NCI-H2107 (cell line): ENCODE measurements around the gene ZNF680.
"Not testable (repeated sequence)": the region's sequence is repeated elsewhere in the genome, so short reads cannot be mapped to it uniquely, and the experiment has no call there.

ENCODE experiments used
- DNase-seq: peaks from one replicate; lab custom pipeline; 2025; lab: John Stamatoyannopoulos, UW

ZNF680 gene

DNA sequence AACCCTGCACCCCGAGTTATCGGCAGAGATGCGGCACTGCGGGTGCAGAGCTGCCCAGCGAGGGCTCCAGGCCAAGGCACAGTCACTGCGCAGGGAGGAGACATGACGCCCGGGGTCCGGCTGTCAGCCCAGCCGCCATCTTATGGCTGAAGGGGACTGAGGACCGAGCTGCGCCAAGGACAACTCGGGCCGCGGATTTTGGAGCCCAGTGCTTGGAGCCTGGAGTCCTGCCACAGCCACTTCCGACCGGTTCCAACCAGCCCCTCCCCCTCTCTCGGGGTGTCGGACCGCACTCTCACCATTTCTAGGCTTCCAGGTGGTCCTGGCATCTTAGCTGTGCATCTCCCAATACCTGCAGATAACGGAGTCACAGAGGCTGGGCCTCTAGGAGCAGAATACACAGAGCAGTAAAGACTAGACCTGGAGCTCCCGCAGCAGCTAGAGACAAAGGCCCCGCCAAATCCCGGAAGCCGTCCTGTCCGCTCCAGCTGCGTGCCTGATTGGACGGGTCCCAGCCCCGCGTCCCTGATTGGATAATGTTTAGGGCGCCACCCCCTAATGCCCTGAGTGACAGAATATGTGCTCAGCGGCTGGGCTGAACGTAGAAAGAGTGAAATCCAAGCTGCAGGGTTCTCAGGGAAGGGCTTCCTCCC lies at the start of gene ZNF680:
ZNF680 (minus strand) TSS at position 446 of the 653 bp plus-strand sequence; CDS start at position 329, 117 bp downstream.
- peak; percentile 95 for DNase-seq

DNA sequence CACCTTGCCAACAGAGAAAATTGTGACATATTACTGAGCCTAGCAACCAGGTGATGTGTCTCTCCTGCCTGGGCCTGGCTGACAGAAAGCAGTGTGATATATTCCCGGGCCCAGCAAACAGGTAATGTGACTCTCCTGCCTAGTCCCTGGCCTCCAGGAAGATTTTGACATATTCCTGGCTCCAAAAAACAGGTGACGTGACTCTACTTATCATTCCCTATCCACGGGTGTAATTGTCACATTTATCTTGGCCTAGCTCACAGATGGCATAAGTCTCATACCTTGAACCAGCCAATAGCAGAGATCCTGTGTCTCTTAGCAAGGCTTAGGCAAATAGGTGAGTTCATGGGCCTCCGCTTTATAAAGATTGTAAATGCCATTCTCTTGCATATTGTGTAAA lies 49.6 kb upstream of the ZNF680 start:
- DNase-seq: no peak

- DNase-seq: no peak
Measured at GRCh38 chr7:64611717-64612116, 48.8 kb upstream of the ZNF680 start.

GRCh38 chr7:64610997-64611396 lies 48.1 kb upstream of the ZNF680 start:
- no peak for DNase-seq

- DNase-seq: no peak
Measured at GRCh38 chr7:64608116-64608910, 45.4 kb upstream of the ZNF680 start.

DNA sequence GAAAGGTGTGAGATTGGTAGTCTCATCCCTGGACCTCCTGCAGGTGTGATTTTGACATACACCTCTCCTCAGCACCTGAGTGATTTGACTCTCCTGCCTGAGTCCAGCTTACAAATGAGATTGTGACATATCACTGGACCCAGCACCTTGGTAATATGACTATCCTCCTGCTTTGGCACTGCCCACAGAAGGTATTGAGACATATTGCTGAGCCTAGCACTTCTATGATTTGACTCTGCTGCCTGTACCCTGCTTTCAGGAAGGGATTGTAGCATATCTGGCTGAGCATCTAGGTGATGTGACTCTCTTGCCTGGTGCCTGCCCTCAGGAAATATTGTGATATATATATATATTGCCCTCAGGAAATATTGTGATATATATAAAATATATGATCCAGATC lies 43.5 kb upstream of the ZNF680 start:
- DNase-seq: no peak

DNA sequence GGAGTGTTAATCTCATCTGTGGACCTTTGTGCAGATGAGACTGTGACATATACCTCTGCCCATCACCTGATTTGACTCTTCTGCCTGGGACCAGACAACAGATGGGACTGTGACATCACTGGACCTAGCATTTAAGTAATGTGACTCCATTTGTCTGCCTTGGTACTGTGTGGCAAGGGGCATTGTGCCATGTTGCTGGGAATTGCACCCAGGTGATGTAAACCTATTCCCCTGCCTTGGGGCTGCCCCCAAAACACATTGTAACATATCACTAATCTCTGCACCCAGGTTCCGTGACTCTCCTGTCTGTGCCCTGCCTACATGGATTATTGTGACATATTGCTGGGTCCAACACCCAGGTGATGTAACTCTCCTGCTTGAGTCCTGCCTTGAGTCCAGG lies 40.4 kb upstream of the ZNF680 start:
- DNase-seq: no peak

DNA sequence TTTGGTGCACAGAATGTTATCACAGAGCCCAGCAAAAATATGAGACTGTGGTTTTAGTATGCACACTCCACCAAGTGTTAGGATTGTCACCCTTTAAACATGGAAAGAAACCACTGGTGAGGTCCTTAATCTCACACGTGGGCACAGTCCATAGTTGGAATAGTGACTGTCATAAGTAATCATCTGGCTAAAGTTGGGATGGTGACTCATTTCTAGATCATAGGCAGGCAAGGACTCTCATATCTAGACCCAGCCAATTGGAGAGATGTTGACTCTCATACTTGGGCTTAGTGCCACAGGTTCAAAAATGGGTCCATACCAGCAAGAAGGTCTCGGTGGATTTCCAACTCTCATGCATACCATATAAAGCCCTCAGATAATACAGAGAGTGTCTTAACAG lies 39.6 kb upstream of the ZNF680 start:
- no peak for DNase-seq

DNA sequence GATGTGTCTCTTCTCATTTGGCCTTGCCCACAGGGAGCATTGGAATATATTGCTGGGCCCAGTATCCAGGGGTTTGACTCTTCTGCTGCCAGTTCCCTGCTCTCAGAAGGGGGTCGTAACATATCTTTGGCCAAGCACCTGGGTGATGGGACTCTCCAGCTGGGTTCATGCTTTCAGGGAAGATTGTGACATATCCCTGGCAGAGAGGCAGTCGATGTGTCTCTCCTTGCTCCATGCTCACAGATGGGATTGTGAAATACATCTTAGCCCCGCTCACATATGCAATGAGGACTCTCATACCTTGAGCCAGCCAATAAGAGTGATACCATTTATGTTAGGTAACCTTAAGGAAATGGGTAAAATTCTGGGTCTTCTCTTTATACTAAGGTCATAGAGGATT lies 39.2 kb upstream of the ZNF680 start:
- no peak for DNase-seq

- DNase-seq: no peak
Measured at GRCh38 chr7:64599359-64599758, 36.5 kb upstream of the ZNF680 start.

- no peak for DNase-seq
Measured at GRCh38 chr7:64590971-64591370, 28.1 kb upstream of the ZNF680 start.

DNA sequence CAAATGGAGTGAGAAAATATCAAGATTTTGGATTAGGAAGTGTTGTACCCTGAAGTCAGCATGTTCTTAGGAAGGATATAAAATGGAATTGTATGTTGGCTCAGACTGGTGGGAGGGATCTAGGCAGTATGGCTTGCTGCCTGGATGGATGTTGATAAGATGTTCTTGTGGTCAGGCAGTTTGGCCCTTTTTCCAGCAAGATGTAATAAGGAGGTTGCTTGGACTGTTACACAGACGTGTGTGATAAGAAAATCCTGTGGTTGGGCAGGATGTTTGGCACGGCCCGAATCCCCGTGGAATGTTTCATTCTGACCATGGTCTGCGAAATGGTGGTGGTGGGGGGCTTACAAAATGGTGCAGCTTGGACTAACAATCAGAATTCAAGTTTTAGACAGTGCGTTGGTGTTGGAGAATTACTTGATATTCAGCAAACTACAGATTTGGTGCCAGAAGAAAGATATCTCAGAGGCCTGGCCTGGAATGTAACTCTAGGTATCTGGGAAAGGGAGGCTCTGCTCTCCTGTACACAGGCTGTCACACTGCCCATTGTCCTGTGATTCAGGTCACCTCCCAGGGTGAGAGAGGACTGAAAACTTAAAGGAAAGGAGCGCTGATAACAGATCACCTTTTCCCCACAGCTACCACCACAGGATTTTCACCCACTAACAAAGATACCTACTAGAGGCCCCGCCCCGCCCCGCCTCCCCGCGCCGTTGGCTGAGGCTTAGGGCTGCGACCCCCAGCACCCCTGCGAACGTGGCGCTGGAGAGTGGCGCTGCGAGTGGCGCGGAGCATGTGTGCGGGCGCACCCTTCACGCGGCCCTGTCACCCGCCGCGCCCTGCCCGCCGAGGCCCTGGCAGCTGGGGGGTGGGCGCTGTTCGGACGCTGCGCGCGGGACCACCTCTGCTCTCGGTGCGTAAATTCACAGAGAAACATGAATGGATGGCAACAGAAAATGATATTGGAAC lies 19.3 kb upstream of the ZNF680 start:
- no peak for DNase-seq

GRCh38 chr7:64581391-64581790 lies 18.5 kb upstream of the ZNF680 start:
- DNase-seq: no peak

GRCh38 chr7:64574540-64575099 lies 11.7 kb upstream of the ZNF680 start:
- DNase-seq: no peak

- DNase-seq: not testable (repeated sequence)
Measured at GRCh38 chr7:64570284-64570605, 7.4 kb upstream of the ZNF680 start.

GRCh38 chr7:64569372-64570283 lies 6.8 kb upstream of the ZNF680 start:
- DNase-seq: not testable (repeated sequence)

- no peak for DNase-seq
Measured at GRCh38 chr7:64562256-64562625, 630 bp downstream of the ZNF680 start.

DNA sequence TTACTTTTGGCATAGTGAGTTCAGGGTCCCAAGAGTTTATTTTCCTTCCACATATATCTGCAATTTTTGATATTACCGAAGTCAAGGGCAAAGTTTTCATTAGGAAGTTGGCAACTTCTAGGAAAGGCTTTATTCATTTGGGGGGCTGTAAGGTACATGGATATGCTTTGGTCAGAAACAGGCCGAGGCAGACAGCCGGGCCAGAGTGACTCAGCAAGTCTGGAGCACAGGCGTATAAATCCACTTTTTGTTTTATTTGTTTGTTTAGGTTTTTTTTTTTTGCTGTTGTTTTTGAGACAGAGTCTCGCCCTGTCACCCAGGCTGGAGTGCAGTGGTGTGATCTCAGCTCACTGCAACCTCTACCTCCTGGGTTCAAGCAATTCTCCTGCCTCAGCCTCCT lies 3.7 kb downstream of the ZNF680 start:
- DNase-seq: no peak

- DNase-seq: no peak
Measured at GRCh38 chr7:64558781-64559180, 4.1 kb downstream of the ZNF680 start.

GRCh38 chr7:64558323-64558705 lies 4.6 kb downstream of the ZNF680 start:
- no peak for DNase-seq

- no peak for DNase-seq
Measured at GRCh38 chr7:64557601-64558322, 5.1 kb downstream of the ZNF680 start.
